Upper lobe of left lung (tissue), 4 donors: ENCODE data around the gene CDC73.

Experiments used
- CTCF ChIP-seq, 6 experiments: fragments of 450-650 bp in 4 of 6; fragments of 200-600 bp in 2 of 6; sonication (generic) in 2 of 6; IDR thresholded peaks; one replicate each; pipeline ENCODE4 v1.5.1; 2016 to 2019; ENCODE audit warnings: antibody characterized with exemption in 6 of 6
- EP300 ChIP-seq, 4 donors: sonication (generic); formaldehyde crosslinking; IDR thresholded peaks; one replicate each; pipeline ENCODE4 v1.5.1; 2017; ENCODE audit warnings: antibody characterized with exemption in 4 of 4, control low read depth in 2 of 4
- POLR2A ChIP-seq, 4 donors: fragments of 450-650 bp; IDR thresholded peaks; one replicate each; pipeline ENCODE4 v1.5.1; 2016 to 2017; ENCODE audit warnings: antibody characterized with exemption in 4 of 4, mild to moderate bottlenecking in 2 of 4
- POLR2AphosphoS5 ChIP-seq, 2 donors: sonication (generic); formaldehyde crosslinking; IDR thresholded peaks; one replicate each; pipeline ENCODE4 v1.5.1; 2017; ENCODE audit warnings: antibody characterized with exemption in 2 of 2

DNA sequence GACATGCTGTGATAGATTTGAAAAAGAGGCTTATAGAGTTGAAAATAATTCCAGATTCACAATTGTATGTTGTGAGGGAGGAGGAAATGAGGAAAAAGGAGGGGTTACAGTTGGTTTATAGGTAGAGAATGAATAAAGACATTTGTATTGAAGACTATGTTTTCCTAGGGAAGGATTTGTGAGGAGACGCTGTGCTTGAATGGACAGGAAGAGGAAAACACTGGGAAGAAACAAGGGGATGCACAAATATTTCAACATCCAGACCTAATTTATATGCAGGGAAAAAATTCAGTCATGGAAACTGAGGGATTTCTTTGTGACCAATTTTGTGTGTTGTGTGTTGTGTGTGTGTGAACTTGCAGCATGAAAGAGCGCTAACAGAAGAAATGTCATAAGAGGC lies 157.1 kb downstream of the CDC73 start:
- TF ChIP-seq CTCF (IDR thresholded peaks at IDR 0.05) (no peak), POLR2A (IDR thresholded peaks at IDR 0.05) (no peak), EP300 (IDR thresholded peaks at IDR 0.05) (no peak), POLR2AphosphoS5 (IDR thresholded peaks at IDR 0.05) (no peak)
